Upper lobe of left lung (tissue), 4 donors: ENCODE data around the gene LRIT2.

ENCODE experiments used
- POLR2AphosphoS5 ChIP-seq, 2 donors: sonication (generic); formaldehyde crosslinking; IDR thresholded peaks; one replicate each; pipeline ENCODE4 v1.5.1; 2017; ENCODE audit warnings: antibody characterized with exemption in 2 of 2
- TF ChIP-seq, protein P1 (sequence below), 6 experiments: fragments of 450-650 bp in 4 of 6; fragments of 200-600 bp in 2 of 6; sonication (generic) in 2 of 6; IDR thresholded peaks; one replicate each; pipeline ENCODE4 v1.5.1; 2016 to 2019; ENCODE audit warnings: antibody characterized with exemption in 6 of 6

GRCh38 chr10:84205049-84205852 lies 20.1 kb downstream of the LRIT2 start:
- TF ChIP-seq POLR2AphosphoS5 (IDR thresholded peaks at IDR 0.05): no peak
- TF ChIP-seq, protein P1, sequence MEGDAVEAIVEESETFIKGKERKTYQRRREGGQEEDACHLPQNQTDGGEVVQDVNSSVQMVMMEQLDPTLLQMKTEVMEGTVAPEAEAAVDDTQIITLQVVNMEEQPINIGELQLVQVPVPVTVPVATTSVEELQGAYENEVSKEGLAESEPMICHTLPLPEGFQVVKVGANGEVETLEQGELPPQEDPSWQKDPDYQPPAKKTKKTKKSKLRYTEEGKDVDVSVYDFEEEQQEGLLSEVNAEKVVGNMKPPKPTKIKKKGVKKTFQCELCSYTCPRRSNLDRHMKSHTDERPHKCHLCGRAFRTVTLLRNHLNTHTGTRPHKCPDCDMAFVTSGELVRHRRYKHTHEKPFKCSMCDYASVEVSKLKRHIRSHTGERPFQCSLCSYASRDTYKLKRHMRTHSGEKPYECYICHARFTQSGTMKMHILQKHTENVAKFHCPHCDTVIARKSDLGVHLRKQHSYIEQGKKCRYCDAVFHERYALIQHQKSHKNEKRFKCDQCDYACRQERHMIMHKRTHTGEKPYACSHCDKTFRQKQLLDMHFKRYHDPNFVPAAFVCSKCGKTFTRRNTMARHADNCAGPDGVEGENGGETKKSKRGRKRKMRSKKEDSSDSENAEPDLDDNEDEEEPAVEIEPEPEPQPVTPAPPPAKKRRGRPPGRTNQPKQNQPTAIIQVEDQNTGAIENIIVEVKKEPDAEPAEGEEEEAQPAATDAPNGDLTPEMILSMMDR (IDR thresholded peaks at IDR 0.05): peak; percentile 29 to 66 (median 56)
